ENCODE data around the gene TENM4.

Gene TENM4

GRCh38 chr11:79147011-79147410 lies 293.8 kb downstream of the TENM4 start:
- DNase-seq (ENCODE audit: low read depth in 1 of 2, low spot score in 1 of 2), result no peak

DNA sequence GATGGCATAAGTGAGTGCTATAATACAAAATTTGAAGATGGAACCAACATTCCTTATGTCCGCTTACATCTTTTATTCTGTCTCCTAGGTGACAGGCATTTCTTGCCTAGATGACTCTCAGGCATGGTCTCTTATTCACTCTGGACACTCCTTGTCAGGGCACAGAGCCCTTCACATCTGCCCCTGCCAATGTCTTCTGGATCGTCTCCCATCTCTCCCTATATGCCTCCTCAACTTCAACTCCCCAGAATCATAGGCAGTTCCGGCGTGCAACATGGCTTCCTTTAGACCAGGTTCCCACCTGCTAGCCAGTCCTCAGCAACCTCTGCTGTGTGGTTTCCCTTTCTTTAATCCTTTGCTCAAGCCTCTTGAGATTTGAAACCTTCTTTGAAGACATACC lies 300.9 kb downstream of the TENM4 start:
- DNase-seq (ENCODE audit: low read depth in 1 of 2, low spot score in 1 of 2), result no peak

GRCh38 chr11:79129702-79130101 lies 311.1 kb downstream of the TENM4 start:
- no peak for DNase-seq (ENCODE audit: low read depth in 1 of 2, low spot score in 1 of 2)

- DNase-seq (ENCODE audit: low read depth in 1 of 2, low spot score in 1 of 2), result no peak
Measured at GRCh38 chr11:79128291-79128690, 312.5 kb downstream of the TENM4 start.

DNA sequence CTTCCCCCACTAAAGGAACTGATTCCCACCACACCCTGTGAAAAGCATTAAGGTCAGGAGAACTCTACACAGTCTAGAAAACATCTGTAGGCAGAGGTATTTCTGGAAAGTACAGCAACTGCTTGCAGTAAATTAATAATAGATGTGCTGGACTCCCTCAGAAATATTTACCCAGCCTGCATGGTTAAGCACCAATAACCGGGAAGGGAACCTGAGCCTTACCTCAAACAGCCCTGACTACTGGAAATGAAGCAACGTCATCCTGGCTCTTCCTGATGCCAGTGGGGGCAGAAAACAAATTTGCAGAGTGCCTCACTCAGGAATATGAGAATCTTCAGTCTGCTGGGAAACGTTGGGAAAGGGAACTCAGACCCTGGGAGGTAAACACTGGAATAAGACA lies 318.1 kb downstream of the TENM4 start:
- no peak for DNase-seq (ENCODE audit: low read depth in 1 of 2, low spot score in 1 of 2)

GRCh38 chr11:79121351-79121750 lies 319.5 kb downstream of the TENM4 start:
- no peak for DNase-seq (ENCODE audit: low read depth in 1 of 2, low spot score in 1 of 2)

DNA sequence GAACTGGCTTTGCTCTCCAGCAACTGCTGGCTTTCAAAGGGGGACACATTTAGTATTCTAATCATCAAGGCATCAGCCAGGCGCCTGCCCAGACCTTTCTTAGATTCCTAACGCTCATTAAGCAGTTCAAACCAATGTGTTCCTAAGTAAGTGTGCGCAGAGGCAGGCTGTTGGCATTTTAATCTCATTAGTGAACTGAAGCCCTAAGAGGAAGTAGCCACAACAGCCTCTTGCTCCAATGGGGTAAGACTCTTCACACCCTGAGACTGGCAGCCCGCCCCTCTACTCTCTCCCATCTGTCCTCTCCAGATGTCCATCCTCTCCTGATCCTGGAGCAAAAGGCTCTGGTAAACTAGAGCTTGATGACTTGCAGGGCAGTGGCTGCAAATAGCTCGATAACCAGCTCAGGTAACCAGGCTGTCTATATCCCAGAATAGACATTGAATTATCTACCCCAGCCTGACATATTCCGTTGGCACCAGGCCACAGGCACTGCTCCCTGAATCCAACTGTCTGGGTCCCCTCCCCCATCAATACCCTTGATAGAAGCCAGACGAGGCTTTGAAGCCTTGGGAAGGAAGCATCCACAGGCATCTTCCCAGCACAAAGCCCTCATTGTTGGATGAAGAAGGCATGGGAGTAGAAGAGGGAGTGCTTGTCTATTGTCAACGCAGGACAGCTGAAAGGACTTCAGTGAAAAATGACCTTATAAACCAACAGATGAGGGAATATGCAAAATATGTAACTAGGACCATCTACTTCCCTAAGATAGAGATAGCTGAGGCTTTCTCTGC lies 321.1 kb downstream of the TENM4 start:
- DNase-seq (ENCODE audit: low read depth in 1 of 2, low spot score in 1 of 2), result no peak

DNA sequence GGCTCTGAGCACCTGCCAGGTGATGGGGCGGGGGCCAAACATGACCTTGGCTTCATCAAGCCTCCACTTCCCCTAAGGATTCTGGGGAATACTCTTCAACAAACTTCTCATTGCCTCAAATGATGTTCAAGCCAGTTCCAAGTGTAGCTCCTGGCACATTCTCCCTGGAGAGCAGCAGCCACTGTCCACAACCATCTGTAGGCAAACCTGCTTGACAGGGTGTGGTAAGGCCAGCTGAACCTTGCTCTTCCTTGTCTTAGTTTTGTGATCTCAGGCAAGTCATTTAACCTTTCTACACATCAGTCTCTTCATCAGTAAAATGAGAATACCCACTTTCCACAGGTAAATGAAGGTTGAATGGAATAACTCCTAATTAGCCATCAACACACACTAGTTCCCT lies 323.3 kb downstream of the TENM4 start:
- DNase-seq (ENCODE audit: low read depth in 1 of 2, low spot score in 1 of 2), result no peak

DNA sequence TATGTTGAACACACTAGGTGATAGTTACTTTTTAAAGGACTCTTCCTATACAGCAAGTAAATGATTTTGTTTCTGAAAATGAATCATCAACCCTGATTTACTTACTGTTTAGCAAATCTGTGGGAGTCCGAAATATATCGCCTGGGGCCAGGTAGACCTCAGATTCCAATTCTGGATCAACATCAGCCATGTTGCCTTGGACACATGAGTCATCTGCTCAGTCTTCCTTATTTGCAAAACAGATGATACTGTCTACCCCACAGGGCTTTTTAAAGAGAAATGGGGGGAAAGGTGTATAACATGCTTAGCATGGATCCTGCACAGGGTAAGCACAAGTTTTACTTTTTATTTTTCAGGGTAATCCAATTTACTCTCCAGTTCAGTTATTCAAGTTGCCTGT lies 324.2 kb downstream of the TENM4 start:
- DNase-seq (ENCODE audit: low read depth in 1 of 2, low spot score in 1 of 2), result no peak

- DNase-seq (ENCODE audit: low read depth in 1 of 2, low spot score in 1 of 2), result no peak
Measured at GRCh38 chr11:79113054-79113690, 327.7 kb downstream of the TENM4 start.

DNA sequence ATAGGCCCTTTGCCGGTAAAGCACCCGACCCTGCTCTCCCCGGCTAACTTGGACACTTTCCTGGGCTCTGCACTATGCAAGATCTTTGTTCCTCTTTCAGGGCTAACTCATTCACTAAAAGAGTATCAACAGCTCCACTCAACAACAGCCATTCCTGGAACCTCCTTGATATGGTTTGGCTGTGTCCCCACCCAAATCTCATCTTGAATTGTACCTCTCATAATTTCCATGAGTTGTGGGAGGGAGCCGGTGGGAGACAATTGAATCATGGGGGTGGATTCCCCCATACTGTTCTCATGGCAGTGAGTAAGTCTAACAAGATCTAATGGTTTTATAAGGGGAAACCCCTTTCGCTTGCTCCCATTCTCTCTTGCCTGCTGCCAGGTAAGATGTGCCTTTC lies 330.0 kb downstream of the TENM4 start:
- no peak for DNase-seq (ENCODE audit: low read depth in 1 of 2, low spot score in 1 of 2)

DNA sequence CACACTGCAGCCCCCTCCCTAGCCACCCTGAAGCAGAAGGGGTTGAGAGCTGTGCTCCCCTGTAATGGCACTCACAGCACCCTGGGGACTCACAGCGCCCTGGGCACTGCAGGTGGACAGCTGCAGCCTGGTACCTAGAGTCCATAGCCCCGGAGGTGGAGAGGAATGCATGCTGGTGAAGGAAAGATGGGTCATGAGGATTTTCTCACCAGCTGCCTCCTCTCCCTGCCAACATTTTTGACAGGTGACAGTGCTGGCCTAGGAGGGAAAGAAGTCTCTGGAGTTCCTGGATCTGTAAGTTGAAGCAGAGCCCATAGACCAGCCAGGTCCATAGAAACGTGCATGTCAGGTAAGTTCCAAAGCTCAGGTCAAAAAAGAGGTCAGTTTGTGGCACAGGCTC lies 330.5 kb downstream of the TENM4 start:
- DNase-seq (ENCODE audit: low read depth in 1 of 2, low spot score in 1 of 2), result no peak

DNA sequence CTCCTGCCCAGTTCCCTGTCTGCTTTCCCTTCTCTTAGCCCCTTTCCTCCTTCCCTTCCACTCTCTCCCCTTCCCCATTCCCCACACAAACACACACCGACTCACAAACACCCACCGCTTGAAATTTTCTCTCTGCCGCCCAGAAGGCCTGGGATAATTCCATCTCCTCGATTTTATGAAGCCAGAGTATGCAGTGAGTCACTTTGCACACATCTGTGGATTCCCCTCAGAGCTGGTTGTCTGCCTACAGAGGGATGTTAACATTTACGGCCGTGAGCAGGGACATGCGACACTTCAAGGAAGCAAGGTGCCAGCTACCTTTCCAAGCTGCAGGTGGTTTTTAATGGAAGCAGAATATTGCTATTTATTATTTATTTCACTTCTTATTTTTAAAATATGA lies 332.0 kb downstream of the TENM4 start:
- no peak for DNase-seq (ENCODE audit: low read depth in 1 of 2, low spot score in 1 of 2)

DNA sequence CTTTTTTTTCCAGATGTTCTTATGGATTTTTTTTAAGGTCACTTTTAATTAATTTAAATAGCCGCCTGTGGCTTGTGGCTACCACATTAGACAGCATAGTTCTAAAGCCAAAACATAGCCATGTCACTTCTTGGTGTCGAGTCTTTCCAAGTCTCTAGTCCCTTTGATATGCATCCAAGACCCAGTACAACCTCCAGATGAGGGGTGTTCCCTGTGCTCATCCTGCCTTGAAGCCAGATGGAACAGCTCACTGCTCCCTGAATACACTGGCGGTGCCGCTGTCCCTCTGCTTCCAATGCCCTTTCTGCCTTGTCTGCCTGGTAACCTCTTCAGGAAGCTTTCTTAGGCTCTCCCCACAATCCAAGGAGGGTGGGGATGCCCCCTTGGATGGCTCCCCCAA lies 338.0 kb downstream of the TENM4 start:
- DNase-seq (ENCODE audit: low read depth in 1 of 2, low spot score in 1 of 2), result no peak

DNA sequence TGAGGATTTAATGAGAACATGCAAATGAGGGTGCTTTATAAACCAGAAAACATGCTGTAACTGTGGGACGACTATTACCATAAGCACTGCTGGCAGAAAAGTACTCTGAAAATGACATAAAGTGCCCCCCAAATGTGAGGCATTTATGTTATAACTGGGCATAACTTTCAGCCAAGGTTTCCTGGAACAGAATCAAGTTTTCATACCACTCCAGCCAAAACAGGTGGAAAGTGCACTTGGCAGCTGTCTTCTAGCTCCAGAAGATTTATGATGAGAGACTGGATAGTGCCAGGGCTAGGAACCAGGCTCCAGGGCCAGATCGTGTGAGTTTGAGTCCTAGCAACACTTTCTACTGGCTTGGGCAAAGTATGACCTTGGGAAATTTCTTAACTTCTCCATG lies 339.2 kb downstream of the TENM4 start:
- DNase-seq (ENCODE audit: low read depth in 1 of 2, low spot score in 1 of 2), result no peak

GRCh38 chr11:79100093-79100910 lies 340.5 kb downstream of the TENM4 start:
- peak in 1 of 2 donors; percentile 4 for DNase-seq (ENCODE audit: low read depth in 1 of 2, low spot score in 1 of 2)

DNA sequence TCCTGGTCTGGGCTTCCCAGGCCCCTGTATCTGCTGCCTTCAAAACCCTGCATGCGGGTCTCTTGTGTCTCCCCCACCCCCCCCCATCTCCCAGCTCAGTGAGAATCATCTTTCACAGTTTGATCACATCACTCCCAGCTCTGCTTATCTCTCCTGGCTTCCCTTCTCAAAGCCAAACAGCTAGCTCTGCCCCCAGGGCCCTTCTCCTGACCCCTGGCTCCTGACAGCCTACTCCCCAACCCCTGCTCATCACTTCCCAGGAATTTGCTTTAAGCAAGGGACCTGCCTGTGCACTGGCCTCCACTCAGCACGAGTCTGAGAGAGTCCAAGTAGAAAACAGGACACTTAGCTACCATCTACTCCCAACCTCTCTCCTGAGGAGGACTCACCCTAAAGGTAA lies 342.7 kb downstream of the TENM4 start:
- DNase-seq (ENCODE audit: low read depth in 1 of 2, low spot score in 1 of 2), result no peak

- DNase-seq (ENCODE audit: low read depth in 1 of 2, low spot score in 1 of 2), result no peak
Measured at GRCh38 chr11:79097246-79097875, 343.5 kb downstream of the TENM4 start.

GRCh38 chr11:79095424-79095823 lies 345.4 kb downstream of the TENM4 start:
- DNase-seq (ENCODE audit: low read depth in 1 of 2, low spot score in 1 of 2), result no peak

DNA sequence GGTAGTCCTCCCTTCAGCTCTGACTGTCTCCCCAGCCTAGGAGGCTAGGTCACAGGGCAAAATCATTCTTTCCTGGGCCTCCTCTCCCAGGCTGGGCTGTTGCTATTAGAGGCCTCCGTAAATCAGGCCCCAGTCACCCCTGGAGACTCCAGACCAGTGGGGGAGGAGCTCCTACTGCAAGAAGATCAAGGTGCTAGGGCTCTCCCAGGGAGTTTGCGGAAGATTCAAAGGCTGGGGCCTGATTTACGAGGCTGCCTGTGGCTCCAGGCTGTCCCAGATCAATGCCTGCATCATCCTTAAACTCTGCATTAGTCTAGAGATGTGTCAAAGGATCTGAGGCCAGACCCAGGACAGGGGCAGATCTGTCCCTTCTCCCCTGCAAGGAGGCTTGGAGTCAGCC lies 346.2 kb downstream of the TENM4 start:
- no peak for DNase-seq (ENCODE audit: low read depth in 1 of 2, low spot score in 1 of 2)

DNA sequence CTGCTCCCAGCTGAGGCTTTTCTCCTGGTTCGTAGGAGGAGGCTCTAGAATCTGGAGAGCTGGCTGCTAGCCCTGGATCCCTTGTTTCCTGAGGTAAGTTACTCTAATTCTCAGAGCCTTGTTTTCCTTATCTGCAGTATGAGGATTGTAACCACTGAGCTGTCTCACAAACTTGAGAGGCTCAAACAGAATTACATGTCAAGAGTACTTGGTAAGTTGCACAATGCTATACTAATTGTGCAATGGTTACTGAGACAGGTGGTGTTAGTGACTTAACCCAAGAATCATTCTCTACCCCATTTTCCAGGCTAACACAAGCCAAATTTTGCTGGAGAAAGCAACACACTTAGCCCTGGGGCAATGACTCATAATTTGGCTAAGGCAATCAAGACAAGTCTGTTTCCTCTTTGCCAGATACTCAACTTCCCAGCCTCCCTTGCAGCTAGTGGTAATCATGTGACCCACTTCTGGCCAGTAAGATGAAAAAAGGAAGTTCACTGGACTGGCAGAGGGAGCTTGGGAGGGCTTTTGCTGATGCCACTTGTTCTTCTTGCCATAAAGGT lies 348.0 kb downstream of the TENM4 start:
- DNase-seq (ENCODE audit: low read depth in 1 of 2, low spot score in 1 of 2), result no peak

All from activated CD4-positive, alpha-beta T cell treated with anti-CD3 and anti-CD28 coated beads, Interleukin-2, amount 50 U/mL, for 24 hours (primary cell).